HG03159 (cell line): ENCODE data around the gene PRKG2.
"Not testable (repeated sequence)": the region's sequence is repeated elsewhere in the genome, so short reads cannot be mapped to it uniquely, and the experiment has no call there.

Source experiments
- ATAC-seq: cut with Tn5 transposase; IDR thresholded peaks from one replicate; pipeline ENCODE4 v1.9.1; 2021; ENCODE audit warnings: mild to moderate bottlenecking, moderate library complexity; ENCODE audit not compliant: unreplicated experiment

Gene PRKG2

GRCh38 chr4:81214881-81215868 is at the start of gene PRKG2:
Gene PRKG2, minus strand, starts transcription at chr4:81215222. Its CDS starts 10,175 bp downstream, at chr4:81205047.
- no peak for ATAC-seq

GRCh38 chr4:81260443-81261101 is 45.5 kb upstream of the PRKG2 start:
- no peak for ATAC-seq

GRCh38 chr4:81258841-81259550 is 44.0 kb upstream of the PRKG2 start:
- no peak for ATAC-seq

- no peak for ATAC-seq
Observed at GRCh38 chr4:81257816-81258215, 42.8 kb upstream of the PRKG2 start.

- ATAC-seq, result no peak
Observed at GRCh38 chr4:81257021-81257420, 42.0 kb upstream of the PRKG2 start.

GRCh38 chr4:81256059-81256970 is 41.3 kb upstream of the PRKG2 start:
- ATAC-seq, result no peak

- no peak for ATAC-seq
Observed at GRCh38 chr4:81255524-81255923, 40.5 kb upstream of the PRKG2 start.

- ATAC-seq, result no peak
Observed at GRCh38 chr4:81250430-81250829, 35.4 kb upstream of the PRKG2 start.

GRCh38 chr4:81245218-81246009 is 30.4 kb upstream of the PRKG2 start:
- ATAC-seq, result no peak

GRCh38 chr4:81237791-81238190 is 22.8 kb upstream of the PRKG2 start:
- no peak for ATAC-seq

- no peak for ATAC-seq
Observed at GRCh38 chr4:81235982-81236749, 21.1 kb upstream of the PRKG2 start.

GRCh38 chr4:81227968-81228367 is 12.9 kb upstream of the PRKG2 start:
- ATAC-seq, result no peak

GRCh38 chr4:81227138-81227537 is 12.1 kb upstream of the PRKG2 start:
- no peak for ATAC-seq

GRCh38 chr4:81225252-81225651 is 10.2 kb upstream of the PRKG2 start:
- no peak for ATAC-seq

GRCh38 chr4:81222082-81222472 is 7.1 kb upstream of the PRKG2 start:
- not testable (repeated sequence) for ATAC-seq

GRCh38 chr4:81221303-81222081 is 6.5 kb upstream of the PRKG2 start:
- ATAC-seq, result no peak

GRCh38 chr4:81220271-81220670 is 5.2 kb upstream of the PRKG2 start:
- ATAC-seq, result no peak

- no peak for ATAC-seq
Observed at GRCh38 chr4:81218206-81218605, 3.2 kb upstream of the PRKG2 start.
